ENCODE results near the gene A2M.

A2M gene

GRCh38 chr12:9098115-9098452 is 17.6 kb downstream of the A2M start:
- no peak for DNase-seq

GRCh38 chr12:9096563-9097176 is 19.0 kb downstream of the A2M start:
- DNase-seq, result no peak

- no peak for DNase-seq
These were observed 20.4 kb downstream of the A2M start for GRCh38 chr12:9095322-9095721.

GRCh38 chr12:9094512-9095206 is 21.1 kb downstream of the A2M start:
- DNase-seq, result no peak

GRCh38 chr12:9091891-9092598 is 23.7 kb downstream of the A2M start:
- DNase-seq, result no peak

GRCh38 chr12:9090220-9090619 is 25.5 kb downstream of the A2M start:
- DNase-seq, result no peak

- no peak for DNase-seq
These were observed 28.5 kb downstream of the A2M start for GRCh38 chr12:9087087-9087835.

- no peak for DNase-seq
These were observed 29.6 kb downstream of the A2M start for GRCh38 chr12:9086087-9086486.

GRCh38 chr12:9084417-9084816 is 31.3 kb downstream of the A2M start:
- no peak for DNase-seq

- no peak for DNase-seq
These were observed 31.9 kb downstream of the A2M start for GRCh38 chr12:9083793-9084192.

GRCh38 chr12:9081667-9082427 is 33.9 kb downstream of the A2M start:
- DNase-seq, result no peak

- DNase-seq, result no peak
These were observed 35.6 kb downstream of the A2M start for GRCh38 chr12:9079883-9080675.

- DNase-seq, result no peak
These were observed 36.6 kb downstream of the A2M start for GRCh38 chr12:9079082-9079481.

GRCh38 chr12:9077152-9078031 is 38.3 kb downstream of the A2M start:
- no peak for DNase-seq

- no peak for DNase-seq
These were observed 39.0 kb downstream of the A2M start for GRCh38 chr12:9076733-9077132.

- no peak for DNase-seq
These were observed 40.6 kb downstream of the A2M start for GRCh38 chr12:9075138-9075535.

GRCh38 chr12:9074484-9075137 is 41.1 kb downstream of the A2M start:
- DNase-seq, result no peak

GRCh38 chr12:9073076-9073475 is 42.6 kb downstream of the A2M start:
- no peak for DNase-seq

- no peak for DNase-seq
These were observed 43.2 kb downstream of the A2M start for GRCh38 chr12:9072481-9073038.

- DNase-seq, result no peak
These were observed 43.8 kb downstream of the A2M start for GRCh38 chr12:9071969-9072368.

Data from stimulated activated CD4-positive, alpha-beta T cell treated with anti-CD3 and anti-CD28 coated beads, Interleukin-2, amount 100 ng/mL, for 48 hours (primary cell).